Measurements from ENCODE around the gene LEP. TPM values are rescaled to one million over a fixed set of nuclear protein-coding genes. Genes with fewer than 3 reads are reported as not detected.

LEP gene
- total RNA-seq, 2 experiments from 2014 or later = not detected

GRCh38 chr7:128302139-128302538 lies 61.1 kb downstream of the LEP start:
- no peaks in the 10 kb centered on the region for H3K27me3 Mint-ChIP-seq
- H3K36me3 Mint-ChIP-seq (ENCODE audit: low read depth) = peaks cover 19% of the 10 kb centered on the region
- H3K4me1 Mint-ChIP-seq (ENCODE audit: low read depth) = no peaks in the 10 kb centered on the region
- no peaks in the 10 kb centered on the region for H3K9me3 Mint-ChIP-seq
- TF ChIP-seq CTCF (IDR thresholded peaks at IDR 0.05) = no peak
- no peak overlapping the region for H3K27ac Mint-ChIP-seq
- DNase-seq = no peak
- POLR2A ChIA-PET = no interaction called here
- no peak overlapping the region for H3K4me3 Mint-ChIP-seq
- no peak for ATAC-seq
- intact Hi-C loops (cut with micrococcal nuclease) = no loop called here
- CTCF ChIA-PET = interaction anchor here (1.1 kb wide), 1 partner anchor 20 kb away, joined by 5 read pairs; no protein-coding TSS in a partner anchor

- TF ChIP-seq CTCF (IDR thresholded peaks at IDR 0.05) = no peak
- ATAC-seq = no peak
- no peaks in the 10 kb centered on the region for H3K9me3 Mint-ChIP-seq
- peaks cover 19% of the 10 kb centered on the region for H3K36me3 Mint-ChIP-seq (ENCODE audit: low read depth)
- DNase-seq = no peak
- H3K4me3 Mint-ChIP-seq = no peak overlapping the region
- H3K27ac Mint-ChIP-seq = no peak overlapping the region
- intact Hi-C loops (cut with micrococcal nuclease) = no loop called here
- ChIA-PET CTCF (no interaction called here), POLR2A (no interaction called here)
- H3K27me3 Mint-ChIP-seq = no peaks in the 10 kb centered on the region
- no peaks in the 10 kb centered on the region for H3K4me1 Mint-ChIP-seq (ENCODE audit: low read depth)
Observed at GRCh38 chr7:128303133-128303532, 62.1 kb downstream of the LEP start.

- TF ChIP-seq CTCF (IDR thresholded peaks at IDR 0.05) = no peak
- Mint-ChIP-seq H3K27me3 (no peaks in the 10 kb centered on the region), H3K36me3 (ENCODE audit: low read depth) (peaks cover 21% of the 10 kb centered on the region), H3K27ac (no peak overlapping the region), H3K4me3 (no peak overlapping the region), H3K9me3 (no peaks in the 10 kb centered on the region), H3K4me1 (ENCODE audit: low read depth) (no peaks in the 10 kb centered on the region)
- DNase-seq (no peak), ATAC-seq (no peak)
- ChIA-PET CTCF (no interaction called here), POLR2A (no interaction called here)
- intact Hi-C loops (cut with micrococcal nuclease) = no loop called here
Observed at GRCh38 chr7:128303643-128304042, 62.6 kb downstream of the LEP start.

GRCh38 chr7:128304212-128304611 lies 63.1 kb downstream of the LEP start:
- ATAC-seq = no peak
- ChIA-PET POLR2A (no interaction called here), CTCF (no interaction called here)
- no peak for DNase-seq
- H3K27ac Mint-ChIP-seq = no peak overlapping the region
- intact Hi-C loops (cut with micrococcal nuclease) = no loop called here
- no peaks in the 10 kb centered on the region for H3K9me3 Mint-ChIP-seq
- no peak overlapping the region for H3K4me3 Mint-ChIP-seq
- no peaks in the 10 kb centered on the region for H3K27me3 Mint-ChIP-seq
- no peak for TF ChIP-seq CTCF (IDR thresholded peaks at IDR 0.05)
- peaks cover 25% of the 10 kb centered on the region for H3K36me3 Mint-ChIP-seq (ENCODE audit: low read depth)
- H3K4me1 Mint-ChIP-seq (ENCODE audit: low read depth) = no peaks in the 10 kb centered on the region

- ChIA-PET POLR2A (no interaction called here), CTCF (no interaction called here)
- Mint-ChIP-seq H3K4me3 (no peak overlapping the region), H3K4me1 (ENCODE audit: low read depth) (no peaks in the 10 kb centered on the region), H3K27ac (no peak overlapping the region), H3K9me3 (no peaks in the 10 kb centered on the region), H3K36me3 (ENCODE audit: low read depth) (peaks cover 36% of the 10 kb centered on the region), H3K27me3 (no peaks in the 10 kb centered on the region)
- no peak for ATAC-seq
- intact Hi-C loops (cut with micrococcal nuclease) = no loop called here
- DNase-seq = no peak
- no peak for TF ChIP-seq CTCF (IDR thresholded peaks at IDR 0.05)
Observed at GRCh38 chr7:128307061-128307460, 66.0 kb downstream of the LEP start.

Small RNA genes lying within 50 kb of the gene (microRNA-seq; reads per million reads assigned to microRNA genes)
- gene MIR129-1 (ENCODE audit: borderline microRNAs expressed, borderline replicate concordance) = not detected

Other genes with a start within 250 kb of the LEP start
- not detected for gene LRRC4, start 209.8 kb upstream of the LEP start, total RNA-seq
- 10 to 100 TPM; 55.3 to 55.6 TPM for gene RBM28, start 102.6 kb downstream of the LEP start, total RNA-seq
- gene PRRT4, start 120.4 kb downstream of the LEP start, total RNA-seq = under 1 TPM; 0.20 to 0.69 TPM
- 10 to 100 TPM; 60.5 to 68.1 TPM for gene IMPDH1, start 168.7 kb downstream of the LEP start, total RNA-seq
- 100 to 1,000 TPM; 344 to 362 TPM for gene HILPDA, start 214.6 kb downstream of the LEP start, total RNA-seq
- 10 to 100 TPM; 38.9 to 45.6 TPM for gene METTL2B, start 235.5 kb downstream of the LEP start, total RNA-seq

Data from activated CD8-positive, alpha-beta T cell treated with anti-CD3 and anti-CD28 coated beads for 36 hours (primary cell).